Measurements from ENCODE around the gene PTPRT. TPM values are rescaled to one million over a fixed set of nuclear protein-coding genes. Genes with fewer than 3 reads are reported as not detected.

Gene PTPRT
- polyA plus RNA-seq, 10 donors, result 0.35 to 1.8 (median 0.64) TPM

GRCh38 chr20:42475773-42476172 is 713.9 kb downstream of the PTPRT start:
- DNase-seq, result no peak

GRCh38 chr20:42474646-42475045 is 715.1 kb downstream of the PTPRT start:
- DNase-seq, result no peak

DNA sequence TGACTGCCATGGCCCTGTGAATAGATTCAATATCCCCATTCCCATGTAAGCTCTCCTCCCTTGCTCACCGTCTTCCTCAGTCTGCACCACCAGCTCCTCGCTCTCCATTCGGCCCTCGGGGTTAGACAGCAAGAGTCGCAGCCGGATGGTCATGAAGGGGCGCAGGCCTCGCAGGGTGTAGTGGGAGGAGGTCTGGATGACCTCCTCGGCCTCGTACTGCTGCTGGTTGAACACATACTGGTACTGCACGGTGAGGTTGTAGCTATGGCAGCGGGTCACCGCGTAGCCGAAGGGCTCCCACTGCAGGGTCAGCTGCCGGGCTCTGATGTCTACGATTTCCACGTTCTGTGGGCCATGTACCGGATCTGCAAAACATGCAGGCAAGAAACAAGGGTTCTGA is 717.5 kb downstream of the PTPRT start:
- no peak for DNase-seq

- no peak for DNase-seq
Measured at GRCh38 chr20:42461965-42462593, 727.6 kb downstream of the PTPRT start.

- no peak for DNase-seq
Measured at GRCh38 chr20:42461291-42461690, 728.4 kb downstream of the PTPRT start.

GRCh38 chr20:42447270-42447669 is 742.4 kb downstream of the PTPRT start:
- no peak for DNase-seq

GRCh38 chr20:42444799-42445198 is 744.9 kb downstream of the PTPRT start:
- no peak for DNase-seq

GRCh38 chr20:42443200-42443599 is 746.5 kb downstream of the PTPRT start:
- no peak for DNase-seq

GRCh38 chr20:42442716-42443115 is 747.0 kb downstream of the PTPRT start:
- peak; percentile 49 to 82 (median 69) for DNase-seq

- peak in 2 of 3 donors; percentile 10 to 62 for DNase-seq
Measured at GRCh38 chr20:42441864-42442331, 747.8 kb downstream of the PTPRT start.

DNA sequence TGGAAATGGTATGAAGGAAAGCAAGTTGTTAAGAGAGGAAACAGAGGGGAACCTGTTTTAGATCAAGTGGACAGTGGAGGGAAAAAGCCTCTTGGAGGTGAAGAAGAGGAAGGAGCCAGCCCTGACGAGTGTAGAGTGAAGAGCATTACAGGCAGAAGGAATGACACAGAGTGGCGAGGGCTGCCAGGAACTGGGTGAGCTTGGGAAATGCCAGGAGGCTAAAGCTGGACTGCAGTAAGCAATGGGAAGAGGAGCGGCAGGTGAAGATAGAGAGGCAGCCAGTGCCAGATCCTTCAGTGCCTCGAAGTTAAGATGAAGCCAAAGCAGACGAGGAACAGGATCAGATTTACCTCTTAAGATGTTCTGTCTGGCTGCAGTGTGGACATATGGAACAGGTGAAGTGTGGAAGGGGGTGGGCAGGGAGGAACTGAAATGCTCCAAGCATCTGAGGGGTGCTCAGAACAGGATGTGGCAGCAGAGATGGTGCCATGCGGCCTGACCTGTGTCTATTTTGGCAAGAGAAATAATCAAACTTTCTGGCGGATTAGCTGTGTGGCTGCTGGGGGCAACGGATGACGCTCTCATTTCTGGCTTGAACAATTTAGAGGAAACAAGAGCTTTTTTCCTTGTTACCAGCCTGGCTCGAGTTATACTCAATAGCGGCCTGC is 748.4 kb downstream of the PTPRT start:
- no peak for DNase-seq

DNA sequence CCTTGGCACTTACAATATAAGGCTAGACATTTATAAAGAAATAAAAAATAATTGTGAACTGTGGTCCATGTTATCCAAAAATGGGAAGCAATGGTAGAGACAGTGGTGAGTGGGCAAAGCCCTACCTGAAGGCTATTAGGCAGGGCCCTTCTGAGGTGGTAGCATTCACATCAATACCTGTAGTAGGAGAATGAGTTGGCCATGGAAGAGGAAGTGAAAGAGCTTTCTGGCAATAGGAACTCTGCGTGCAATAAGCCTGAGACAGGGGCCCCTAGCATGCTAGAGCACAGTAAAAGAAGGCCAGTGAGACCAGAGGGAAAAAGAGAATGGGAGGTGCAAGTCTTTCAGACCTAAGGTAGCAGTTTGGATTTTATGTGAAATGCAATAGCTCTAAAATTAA is 754.5 kb downstream of the PTPRT start:
- DNase-seq, result no peak

DNA sequence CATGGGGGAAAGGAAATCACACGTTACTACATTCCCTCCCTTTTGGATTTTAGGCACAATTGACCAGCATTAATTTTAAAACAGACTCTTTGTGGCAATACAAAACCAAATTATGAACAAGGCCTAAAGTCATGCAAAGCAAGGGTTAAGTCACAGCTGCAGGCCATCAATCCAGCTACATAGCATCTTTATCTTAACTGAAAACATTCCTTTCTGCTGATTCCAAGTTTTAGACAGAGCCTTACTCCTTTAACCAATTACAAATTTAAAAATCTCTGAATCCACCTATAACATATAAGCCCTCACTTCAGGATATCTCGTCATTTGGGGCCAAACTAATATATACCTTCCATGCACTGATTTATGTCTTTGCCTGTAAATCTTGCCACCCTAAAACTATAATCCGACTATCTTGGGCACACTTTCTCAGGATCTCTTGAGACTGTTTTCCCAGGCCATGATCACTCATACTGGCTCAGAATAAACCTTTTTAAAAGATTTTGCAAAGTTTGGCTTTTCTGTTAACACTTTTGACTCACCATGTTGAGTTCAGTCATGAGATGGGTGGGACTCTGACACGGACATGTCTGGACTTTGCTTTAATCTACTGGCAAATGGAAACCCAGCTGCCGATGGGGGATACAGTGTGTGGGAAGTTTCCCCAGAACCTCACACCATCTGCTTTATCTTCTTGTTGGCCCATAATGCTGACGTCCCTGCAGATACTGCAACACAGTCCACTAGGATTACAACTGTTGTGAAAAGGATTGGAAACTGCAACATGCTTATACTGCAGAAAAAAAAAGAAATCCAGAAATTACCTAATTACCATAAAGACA is 757.0 kb downstream of the PTPRT start:
- peak in 2 of 3 donors; percentile 21 to 71 for DNase-seq

- no peak for DNase-seq
Measured at GRCh38 chr20:42430598-42430997, 759.1 kb downstream of the PTPRT start.

DNA sequence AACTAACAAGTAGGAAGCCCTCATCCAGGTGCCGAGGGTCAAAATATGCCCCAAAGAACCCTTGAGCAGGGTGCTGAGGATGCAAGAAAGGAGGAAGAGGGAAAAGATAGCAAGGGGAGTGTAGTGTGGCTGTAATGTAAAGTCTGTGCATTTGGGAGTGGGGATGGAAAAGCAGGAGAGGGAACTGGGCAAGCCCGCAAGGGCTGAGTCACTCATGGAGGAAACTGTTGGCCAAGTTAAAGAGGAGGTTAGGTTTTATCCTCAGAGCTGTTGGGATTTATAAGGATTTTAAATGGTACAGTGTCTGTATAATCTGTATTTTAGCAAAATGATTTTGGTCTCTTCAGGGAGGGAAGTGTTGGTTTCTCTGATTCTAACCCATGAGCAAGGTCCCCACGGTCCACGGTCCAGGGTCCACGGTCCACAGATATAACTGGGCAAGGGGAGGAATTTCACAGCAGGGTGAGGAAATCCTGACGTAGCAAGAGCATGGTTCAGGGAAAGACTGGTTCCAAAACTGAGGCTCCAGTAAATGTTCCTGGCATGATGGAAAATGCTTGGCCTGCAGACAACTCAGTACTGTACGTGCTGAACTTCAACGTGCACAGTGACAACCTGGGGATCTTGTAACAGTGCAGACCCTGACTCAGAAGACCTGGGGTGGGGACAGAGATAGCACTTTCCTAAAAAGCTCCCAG is 759.8 kb downstream of the PTPRT start:
- peak in 2 of 3 donors; percentile 19 to 71 for DNase-seq

- DNase-seq, result no peak
Measured at GRCh38 chr20:42419814-42420532, 769.7 kb downstream of the PTPRT start.

- no peak for DNase-seq
Measured at GRCh38 chr20:42406826-42407225, 782.9 kb downstream of the PTPRT start.

GRCh38 chr20:42402455-42402854 is 787.3 kb downstream of the PTPRT start:
- DNase-seq, result peak in 1 of 3 donors; percentile 50

DNA sequence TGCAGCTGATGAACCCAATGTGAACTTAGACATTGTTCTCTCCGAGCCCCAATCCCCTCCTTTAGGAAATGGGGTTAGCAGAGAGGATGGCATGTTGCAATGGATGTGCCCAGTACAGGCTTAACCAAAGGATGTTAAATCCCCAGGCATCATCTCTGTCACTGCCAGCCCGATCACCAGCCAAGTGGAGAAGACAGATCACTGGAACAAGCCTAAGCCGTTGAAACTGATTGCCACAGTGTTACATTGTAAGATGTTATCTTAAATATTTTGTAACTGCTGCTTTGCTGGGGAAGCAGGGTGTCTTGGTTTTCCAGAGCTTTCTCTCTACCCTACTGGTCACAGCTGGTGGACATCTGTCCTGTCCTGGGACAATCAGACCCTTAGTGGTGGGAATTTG is 788.1 kb downstream of the PTPRT start:
- peak in 1 of 3 donors; percentile 28 for DNase-seq

- DNase-seq, result peak; percentile 27 to 76 (median 37)
Measured at GRCh38 chr20:42399802-42400201, 789.9 kb downstream of the PTPRT start.

DNA sequence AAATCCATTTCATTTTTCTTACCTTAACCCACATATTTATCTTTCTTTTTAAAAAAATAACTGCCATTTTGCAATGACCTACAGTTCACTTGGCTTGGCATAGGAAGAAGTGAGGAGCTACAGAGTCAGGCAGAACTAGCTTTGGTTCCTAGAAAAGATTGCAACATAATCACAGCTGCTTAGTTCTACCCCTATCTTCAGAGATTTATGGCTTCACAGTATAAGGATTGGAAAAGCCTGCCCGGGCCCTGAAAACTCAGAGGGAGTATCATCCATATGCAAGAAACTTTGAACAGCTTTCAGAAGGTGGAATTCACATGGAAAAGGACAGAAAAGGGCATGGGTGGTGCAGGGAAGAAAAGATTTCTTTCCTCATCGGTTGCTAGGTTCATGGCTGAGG is 797.3 kb downstream of the PTPRT start:
- DNase-seq, result peak; percentile 35 to 85 (median 38)

Data from muscle of back (tissue), 11 donors.